C4-2B (cell line): Measurements from ENCODE around the gene SYVN1.

Source experiments
- ZFX ChIP-seq: fragments of 450-650 bp; IDR thresholded peaks from 2 replicates; pipeline ENCODE4 v1.6.1; 2017
- TF ChIP-seq, protein P1 (sequence below): fragments of 450-650 bp; conservative IDR thresholded peaks from 2 replicates; pipeline ENCODE4 v1.5.1; 2017; ENCODE audit warnings: mild to moderate bottlenecking

DNA sequence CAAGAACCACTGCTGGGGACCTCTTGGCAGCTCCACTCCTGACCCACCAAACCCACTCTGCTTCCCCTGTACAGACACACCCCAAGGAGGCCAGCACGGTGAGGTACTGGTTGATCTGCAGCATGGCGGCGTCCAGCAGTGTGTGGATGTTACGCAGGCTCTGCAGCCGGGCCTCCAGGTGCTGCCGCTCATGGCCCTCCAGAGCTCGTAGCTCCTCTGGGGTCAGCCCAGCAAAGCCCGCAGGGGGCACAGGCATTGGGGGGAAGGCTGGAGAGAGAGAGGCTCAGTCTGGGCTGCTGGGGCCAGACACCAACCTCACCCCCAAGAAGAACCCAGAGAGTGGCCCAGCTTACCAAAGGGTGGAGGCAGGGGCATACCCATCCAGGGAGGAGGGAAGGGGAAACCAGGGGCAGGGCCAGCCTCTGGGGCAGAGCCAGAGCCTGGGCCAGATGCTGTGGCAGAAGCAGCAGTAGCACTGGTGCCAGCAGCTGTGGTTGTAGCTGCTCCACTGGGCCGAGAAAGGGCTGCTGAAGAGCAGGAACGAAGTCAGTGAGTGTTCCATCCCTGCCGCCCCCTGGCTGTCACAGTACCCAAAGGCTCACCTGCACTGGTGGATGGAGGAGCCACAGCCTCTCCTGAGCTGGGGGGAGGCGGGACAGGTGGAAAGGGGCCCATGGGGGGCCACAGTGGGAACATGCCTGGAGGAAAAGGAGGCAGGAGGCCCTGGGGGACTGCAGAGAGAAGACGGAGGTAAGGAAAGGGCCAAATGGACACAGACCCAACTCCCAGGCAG is 4.5 kb downstream of the SYVN1 start:
- TF ChIP-seq, protein P1, sequence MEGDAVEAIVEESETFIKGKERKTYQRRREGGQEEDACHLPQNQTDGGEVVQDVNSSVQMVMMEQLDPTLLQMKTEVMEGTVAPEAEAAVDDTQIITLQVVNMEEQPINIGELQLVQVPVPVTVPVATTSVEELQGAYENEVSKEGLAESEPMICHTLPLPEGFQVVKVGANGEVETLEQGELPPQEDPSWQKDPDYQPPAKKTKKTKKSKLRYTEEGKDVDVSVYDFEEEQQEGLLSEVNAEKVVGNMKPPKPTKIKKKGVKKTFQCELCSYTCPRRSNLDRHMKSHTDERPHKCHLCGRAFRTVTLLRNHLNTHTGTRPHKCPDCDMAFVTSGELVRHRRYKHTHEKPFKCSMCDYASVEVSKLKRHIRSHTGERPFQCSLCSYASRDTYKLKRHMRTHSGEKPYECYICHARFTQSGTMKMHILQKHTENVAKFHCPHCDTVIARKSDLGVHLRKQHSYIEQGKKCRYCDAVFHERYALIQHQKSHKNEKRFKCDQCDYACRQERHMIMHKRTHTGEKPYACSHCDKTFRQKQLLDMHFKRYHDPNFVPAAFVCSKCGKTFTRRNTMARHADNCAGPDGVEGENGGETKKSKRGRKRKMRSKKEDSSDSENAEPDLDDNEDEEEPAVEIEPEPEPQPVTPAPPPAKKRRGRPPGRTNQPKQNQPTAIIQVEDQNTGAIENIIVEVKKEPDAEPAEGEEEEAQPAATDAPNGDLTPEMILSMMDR, result no peak
- TF ChIP-seq ZFX, result no peak
